Activated naive CD4-positive, alpha-beta T cell treated with anti-CD3 and anti-CD28 coated beads, Interleukin-2, amount 50 U/mL, for 72 hours (primary cell): ENCODE results near the gene GNG4. TPM values are rescaled to one million over a fixed set of nuclear protein-coding genes. Genes with fewer than 3 reads are reported as not detected.

Experiments
- ATAC-seq, 2 donors: fragments of 150-1000 bp; cut with Tn5 transposase; 2 replicates each; pipeline ENCODE4 v1.10.0; 2021; ENCODE audit warnings: mild to moderate bottlenecking in 2 of 2, moderate library complexity in 2 of 2
- DNase-seq, 2 donors: peaks; one replicate each; pipeline ENCODE4 v3.0.0; 2021 to 2022; ENCODE audit warnings: low spot score in 2 of 2
- H3K27ac Mint-ChIP-seq, 2 donors: one replicate each; pipeline ENCODE4 v1.8.0; 2022; ENCODE audit warnings: mild to moderate bottlenecking in 2 of 2, mixed read lengths in 2 of 2
- H3K36me3 Mint-ChIP-seq, 2 donors: one replicate each; pipeline ENCODE4 v1.8.0; 2022; ENCODE audit warnings: mixed read lengths in 2 of 2
- H3K9me3 Mint-ChIP-seq, 2 donors: one replicate each; pipeline ENCODE4 v1.8.0; 2022; ENCODE audit warnings: mixed read lengths in 2 of 2
- total RNA-seq, 2 donors: library from RNA; stranded (reverse); gene quantifications; one replicate each; pipeline ENCODE4 v1.2.3, GENCODE V29; 2022

GNG4 gene
- total RNA-seq, 2 donors from 2014 or later, result 0.70 to 0.75 TPM

DNA sequence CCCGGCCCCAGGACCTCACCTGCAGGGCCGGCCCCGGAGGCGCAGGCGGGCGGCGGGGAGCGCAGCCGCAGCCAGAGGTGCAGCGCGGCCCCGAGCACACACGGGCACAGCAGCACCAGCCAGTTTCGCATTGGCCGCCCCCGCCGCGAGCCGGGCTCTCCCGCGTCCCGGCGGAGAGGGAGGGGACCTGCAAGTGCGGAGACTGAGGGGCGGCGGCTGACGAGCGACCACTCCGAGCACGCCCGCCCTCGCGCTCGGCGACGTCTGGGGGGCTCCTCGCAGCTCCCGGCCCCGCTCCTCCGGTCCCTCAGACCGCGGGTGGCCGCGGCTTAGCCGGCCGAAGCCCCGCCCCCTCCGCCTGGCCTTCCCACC, 145.5 kb downstream of the GNG4 start, which contains the start of gene B3GALNT2:
Gene B3GALNT2 (minus strand): TSS at position 331 of the 372 bp plus-strand sequence. CDS start 200 bp downstream, at position 131.
- Mint-ChIP-seq H3K36me3 (peaks cover 0 to 17% of the 10 kb centered on the region in 2 donors), H3K27ac (peak within 1 kb of the TSS; percentile 98), H3K9me3 (no peaks in the 10 kb centered on the region)
- ATAC-seq, result peak; percentile 71 to 73
- no peak for DNase-seq

DNA sequence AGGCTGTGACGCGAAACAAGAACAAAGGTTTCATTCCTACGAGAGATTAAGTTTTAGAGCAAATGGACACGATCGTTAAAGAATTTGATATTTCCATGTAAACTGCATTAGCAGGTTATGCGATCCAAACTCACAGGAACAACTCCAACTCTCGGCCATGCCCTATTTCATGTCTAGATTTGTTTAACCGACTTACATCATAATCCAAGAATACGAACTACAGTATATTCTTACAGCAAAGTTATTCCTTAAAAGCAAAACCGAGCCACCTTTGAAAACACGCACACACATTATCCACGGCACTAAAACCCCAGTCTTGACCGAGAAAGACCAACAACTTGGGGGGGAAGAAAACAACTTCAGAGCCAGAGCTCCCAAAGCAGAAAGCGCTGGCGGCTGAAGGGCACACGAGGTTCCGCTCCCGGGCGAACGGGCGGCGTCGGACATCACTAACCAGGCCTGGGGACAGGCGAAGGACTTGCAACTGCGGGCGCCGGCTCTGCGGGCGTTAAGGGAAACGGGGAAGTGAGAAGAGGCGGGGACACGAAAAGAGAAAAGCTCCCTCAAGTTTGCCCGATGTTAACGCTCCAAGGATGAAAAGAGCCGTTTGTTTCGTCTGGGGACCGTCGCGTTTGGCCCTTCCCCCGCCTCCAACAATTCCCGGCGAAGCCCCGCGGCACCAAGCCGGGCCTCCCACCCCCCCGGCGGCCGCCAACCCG, 146.0 kb downstream of the GNG4 start:
- peaks cover 0 to 17% of the 10 kb centered on the region in 2 donors for H3K36me3 Mint-ChIP-seq
- H3K9me3 Mint-ChIP-seq, result no peaks in the 10 kb centered on the region
- ATAC-seq (peak in 1 of 2 donors; percentile 9), DNase-seq (peak; percentile 34 to 67)
- peak overlapping the region; percentile 96 to 98 for H3K27ac Mint-ChIP-seq

DNA sequence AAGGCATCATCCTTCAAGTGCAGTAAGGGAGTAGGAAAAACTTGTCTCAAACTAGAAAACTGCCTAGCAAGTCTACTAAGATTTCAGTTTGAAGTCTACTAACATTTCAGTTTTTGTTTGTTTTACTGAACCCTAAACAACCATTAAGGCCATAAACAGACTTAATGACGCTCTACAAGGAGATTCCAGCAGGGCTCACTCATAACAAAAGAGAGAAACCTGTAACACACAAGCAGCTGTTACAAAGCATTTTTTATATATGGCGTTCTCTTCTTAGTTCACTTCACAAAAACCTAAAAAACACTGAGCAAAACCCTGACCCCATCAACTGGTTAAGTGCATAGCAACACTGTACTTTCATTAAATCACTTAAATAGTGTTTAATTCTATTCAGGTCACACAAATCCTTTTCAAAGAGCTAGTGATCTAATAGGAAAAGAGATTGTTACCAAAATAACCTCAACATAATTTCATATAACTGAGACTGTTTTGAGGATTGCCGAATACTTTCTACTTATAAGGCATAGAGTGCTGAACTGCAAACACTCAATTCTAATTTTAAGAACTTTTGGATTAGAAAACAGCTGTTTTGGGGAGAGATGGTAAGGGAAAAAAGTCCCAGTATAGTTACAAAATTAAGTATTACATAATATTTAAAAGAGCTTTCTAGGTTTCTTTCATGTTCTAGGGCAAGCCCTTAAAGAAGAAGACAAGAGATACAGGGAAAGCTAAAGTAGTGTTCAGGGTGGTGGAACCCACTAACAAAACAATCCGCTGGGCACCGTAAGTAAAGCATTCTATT, 146.8 kb downstream of the GNG4 start:
- Mint-ChIP-seq H3K9me3 (no peaks in the 10 kb centered on the region), H3K27ac (peak overlapping the region; percentile 96 to 98), H3K36me3 (peaks cover 0 to 17% of the 10 kb centered on the region in 2 donors)
- no peak for ATAC-seq
- no peak for DNase-seq

DNA sequence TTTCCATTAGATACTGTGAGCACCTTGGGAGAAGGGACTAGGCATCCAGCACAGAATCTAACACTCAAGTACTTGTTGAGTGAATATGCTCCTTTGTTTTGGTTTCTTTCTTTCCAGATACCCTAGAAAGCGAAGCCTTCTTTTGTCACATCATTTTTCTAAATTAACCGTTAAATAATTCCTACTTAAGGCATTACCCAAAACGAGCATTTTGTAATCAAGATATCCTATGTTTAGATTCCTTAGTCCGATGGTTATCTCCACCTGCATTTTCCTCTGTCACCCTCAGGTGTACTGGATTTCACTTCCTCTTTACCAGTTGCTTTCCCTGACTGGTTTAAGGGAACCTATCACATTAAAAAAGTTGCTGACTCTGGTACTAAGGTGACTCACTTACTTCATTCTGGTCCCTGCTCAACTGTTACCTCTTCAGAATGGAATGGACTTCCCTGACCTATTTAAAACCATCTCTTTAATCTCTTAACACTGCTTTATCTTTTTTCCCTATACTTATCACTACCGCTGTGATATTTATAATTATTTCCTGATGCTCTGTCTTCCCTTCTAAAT, 148.5 kb downstream of the GNG4 start:
- ATAC-seq (no peak), DNase-seq (no peak)
- no peak overlapping the region for H3K27ac Mint-ChIP-seq
- peaks cover 0 to 17% of the 10 kb centered on the region in 2 donors for H3K36me3 Mint-ChIP-seq
- H3K9me3 Mint-ChIP-seq, result no peaks in the 10 kb centered on the region

Other genes with a start within 250 kb of the GNG4 start
- 10 to 100 TPM; 12.3 to 14.9 TPM for gene B3GALNT2, start 145.3 kb downstream of the GNG4 start, total RNA-seq
- gene LYST, start 217.1 kb upstream of the GNG4 start, total RNA-seq, result 10 to 100 TPM; 33.5 to 73.0 TPM